Ascending aorta (tissue), 2 donors: Measurements from ENCODE around the gene CD274. TPM values are rescaled to one million over a fixed set of nuclear protein-coding genes. Genes with fewer than 3 reads are reported as not detected.

Experiments
- DNase-seq, 2 donors: peaks; one replicate each; pipeline ENCODE4 v3.0.0-alpha.2; 2019; ENCODE audit warnings: low spot score in 2 of 2
- H3K27ac ChIP-seq, 2 donors: fragments of 200-600 bp; sonication (generic); one replicate each; pipeline ENCODE4 v1.5.1; 2016 to 2017; ENCODE audit warnings: mild to moderate bottlenecking in 1 of 2
- H3K27me3 ChIP-seq: fragments of 200-600 bp; sonication (generic); one replicate; pipeline ENCODE4 v1.5.1; 2017
- H3K36me3 ChIP-seq, 2 donors: fragments of 200-600 bp; sonication (generic); one replicate each; pipeline ENCODE4 v1.5.1; 2016
- H3K4me1 ChIP-seq, 2 donors: fragments of 200-600 bp; sonication (generic); one replicate each; pipeline ENCODE4 v1.5.1; 2016 to 2017; ENCODE audit warnings: mild to moderate bottlenecking in 1 of 2
- H3K4me3 ChIP-seq, 2 donors: fragments of 200-600 bp; sonication (generic); one replicate each; pipeline ENCODE4 v1.5.1; 2016 to 2017; ENCODE audit warnings: mild to moderate bottlenecking in 1 of 2
- H3K9me3 ChIP-seq, 2 donors: fragments of 200-600 bp; sonication (generic); one replicate each; pipeline ENCODE4 v1.5.1; 2016
- CTCF ChIP-seq, 3 experiments: fragments of 200-600 bp in 2 of 3; fragments of 450-650 bp in 1 of 3; sonication (generic) in 2 of 3; IDR thresholded peaks; one replicate each; pipeline ENCODE4 v1.5.1; 2016 to 2019; ENCODE audit warnings: antibody characterized with exemption in 3 of 3, mild to moderate bottlenecking in 1 of 3, moderate library complexity in 1 of 3
- intact Hi-C: fragments of 100-400 bp; cut with DNase I; formaldehyde crosslinking; loops from one replicate; pipeline ENCODE4 v1.15.1; 2023
- total RNA-seq: library from RNA; depleted of rRNA; stranded (reverse); fragments of >200 nt; gene quantifications from one replicate; pipeline ENCODE4 v1.1.0, GENCODE V29; 2016

CD274 gene
- total RNA-seq = 23.8 TPM

DNA sequence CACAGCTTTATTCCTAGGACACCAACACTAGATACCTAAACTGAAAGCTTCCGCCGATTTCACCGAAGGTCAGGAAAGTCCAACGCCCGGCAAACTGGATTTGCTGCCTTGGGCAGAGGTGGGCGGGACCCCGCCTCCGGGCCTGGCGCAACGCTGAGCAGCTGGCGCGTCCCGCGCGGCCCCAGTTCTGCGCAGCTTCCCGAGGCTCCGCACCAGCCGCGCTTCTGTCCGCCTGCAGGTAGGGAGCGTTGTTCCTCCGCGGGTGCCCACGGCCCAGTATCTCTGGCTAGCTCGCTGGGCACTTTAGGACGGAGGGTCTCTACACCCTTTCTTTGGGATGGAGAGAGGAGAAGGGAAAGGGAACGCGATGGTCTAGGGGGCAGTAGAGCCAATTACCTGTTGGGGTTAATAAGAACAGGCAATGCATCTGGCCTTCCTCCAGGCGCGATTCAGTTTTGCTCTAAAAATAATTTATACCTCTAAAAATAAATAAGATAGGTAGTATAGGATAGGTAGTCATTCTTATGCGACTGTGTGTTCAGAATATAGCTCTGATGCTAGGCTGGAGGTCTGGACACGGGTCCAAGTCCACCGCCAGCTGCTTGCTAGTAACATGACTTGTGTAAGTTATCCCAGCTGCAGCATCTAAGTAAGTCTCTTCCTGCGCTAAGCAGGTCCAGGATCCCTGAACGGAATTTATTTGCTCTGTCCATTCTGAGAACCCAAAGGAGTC is at the start of gene CD274:
CD274 (plus strand) TSS at position 184 of the 733 bp plus-strand sequence. CDS start 5,572 bp downstream, outside the sequence.
- Histone ChIP-seq H3K4me1 (peaks cover 3 to 30% of the 10 kb centered on the region in 2 donors), H3K27me3 (no peaks in the 10 kb centered on the region), H3K27ac (peak within 1 kb of the TSS; percentile 79 to 80), H3K36me3 (no peaks in the 10 kb centered on the region), H3K4me3 (peak within 1 kb of the TSS; percentile 60 to 72), H3K9me3 (no peaks in the 10 kb centered on the region)
- DNase-seq = peak; percentile 56 to 94
- peak; percentile 67 to 85 (median 80) for TF ChIP-seq CTCF (IDR thresholded peaks at IDR 0.05)
- intact Hi-C loops = loop anchor here (1.0 to 10.0 kb wide), 6 partner anchors 13 to 1923 kb away; partner anchors contain the start of genes ERMP1, PLGRKT, RCL1 and RFX3

GRCh38 chr9:5402217-5402616 is 48.1 kb upstream of the CD274 start:
- intact Hi-C loops = no loop called here
- no peaks in the 10 kb centered on the region for H3K27me3 ChIP-seq

DNA sequence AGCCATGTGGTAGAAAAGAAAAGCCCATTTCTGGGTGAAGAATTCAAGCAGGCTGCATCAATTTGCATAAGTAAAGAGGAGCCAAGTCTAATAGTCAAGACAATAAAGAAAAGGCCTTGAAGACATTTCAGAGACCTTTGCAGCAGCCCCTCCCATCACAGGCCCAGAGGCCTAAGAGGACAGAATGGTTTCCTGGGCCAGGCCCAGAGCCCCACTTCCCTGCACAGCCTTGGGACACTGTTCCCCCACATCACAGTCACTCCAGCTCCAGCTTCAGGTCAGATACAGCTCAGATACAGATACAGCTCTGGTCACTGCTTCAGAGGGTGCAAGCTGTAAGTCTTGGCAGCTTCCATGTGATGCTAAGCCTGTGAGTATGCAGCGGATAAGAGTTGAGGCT is 41.7 kb upstream of the CD274 start:
- H3K4me1 ChIP-seq = no peaks in the 10 kb centered on the region
- H3K36me3 ChIP-seq = peaks cover 0 to 6% of the 10 kb centered on the region in 2 donors
- no peak overlapping the region for H3K27ac ChIP-seq
- H3K9me3 ChIP-seq = peaks cover 15 to 38% of the 10 kb centered on the region in 2 donors
- H3K4me3 ChIP-seq = no peak overlapping the region
- H3K27me3 ChIP-seq = no peaks in the 10 kb centered on the region
- DNase-seq = no peak
- intact Hi-C loops = no loop called here
- no peak for TF ChIP-seq CTCF (IDR thresholded peaks at IDR 0.05)

More at GRCh38 chr9:5402217-5402616, 48.1 kb upstream of the CD274 start:
- no peak for DNase-seq
- Histone ChIP-seq H3K4me1 (no peaks in the 10 kb centered on the region), H3K4me3 (no peak overlapping the region), H3K27ac (no peak overlapping the region), H3K36me3 (no peaks in the 10 kb centered on the region), H3K9me3 (peaks cover 3 to 13% of the 10 kb centered on the region in 2 donors)
- no peak for TF ChIP-seq CTCF (IDR thresholded peaks at IDR 0.05)

- H3K4me3 ChIP-seq = no peak overlapping the region
- H3K9me3 ChIP-seq = peaks cover 0 to 10% of the 10 kb centered on the region in 2 donors
- no peaks in the 10 kb centered on the region for H3K36me3 ChIP-seq
- DNase-seq = no peak
- H3K27me3 ChIP-seq = no peaks in the 10 kb centered on the region
- H3K27ac ChIP-seq = no peak overlapping the region
- intact Hi-C loops = no loop called here
- no peaks in the 10 kb centered on the region for H3K4me1 ChIP-seq
- TF ChIP-seq CTCF (IDR thresholded peaks at IDR 0.05) = no peak
Observed at GRCh38 chr9:5416953-5417352, 33.4 kb upstream of the CD274 start.

DNA sequence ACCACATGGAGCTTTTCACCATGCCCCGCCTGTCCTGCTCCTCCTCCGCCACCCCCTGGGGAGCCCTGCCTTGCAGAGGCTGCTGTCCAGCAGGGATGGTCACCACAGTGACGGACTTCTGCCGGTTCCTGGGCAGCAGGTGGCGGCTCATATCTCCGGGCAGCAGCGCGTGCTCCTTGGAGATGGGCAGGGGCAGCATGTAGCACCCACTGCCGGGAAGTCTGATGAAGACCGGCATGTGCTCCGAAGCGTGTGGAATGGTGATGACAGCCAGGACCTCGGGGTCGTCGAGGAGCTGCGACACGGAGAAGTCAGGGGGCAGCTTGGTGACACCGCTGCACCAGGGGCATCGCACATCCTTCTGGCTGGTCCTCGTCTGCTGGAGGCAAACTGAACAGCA is 31.9 kb upstream of the CD274 start:
- Histone ChIP-seq H3K36me3 (no peaks in the 10 kb centered on the region), H3K27ac (no peak overlapping the region), H3K9me3 (peaks cover 0 to 7% of the 10 kb centered on the region in 2 donors), H3K4me1 (no peaks in the 10 kb centered on the region), H3K27me3 (no peaks in the 10 kb centered on the region), H3K4me3 (no peak overlapping the region)
- intact Hi-C loops = no loop called here
- no peak for TF ChIP-seq CTCF (IDR thresholded peaks at IDR 0.05)
- DNase-seq = no peak
